ENCODE data around the gene RASGRF2.
"Not testable (repeated sequence)": the region's sequence is repeated elsewhere in the genome, so short reads cannot be mapped to it uniquely, and the experiment has no call there.

The RASGRF2 gene

GRCh38 chr5:81075041-81075440 lies 114.9 kb downstream of the RASGRF2 start:
- no peak for DNase-seq (ENCODE audit: low spot score)

- DNase-seq (ENCODE audit: low spot score): no peak
Observed at GRCh38 chr5:81077105-81077504, 116.9 kb downstream of the RASGRF2 start.

- no peak for DNase-seq (ENCODE audit: low spot score)
Observed at GRCh38 chr5:81078930-81079329, 118.8 kb downstream of the RASGRF2 start.

GRCh38 chr5:81080809-81081460 lies 120.8 kb downstream of the RASGRF2 start:
- no peak for DNase-seq (ENCODE audit: low spot score)

GRCh38 chr5:81081461-81081835 lies 121.3 kb downstream of the RASGRF2 start:
- no peak for DNase-seq (ENCODE audit: low spot score)

- DNase-seq (ENCODE audit: low spot score): no peak
Observed at GRCh38 chr5:81086881-81087281, 126.7 kb downstream of the RASGRF2 start.

- DNase-seq (ENCODE audit: low spot score): no peak
Observed at GRCh38 chr5:81091199-81091598, 131.0 kb downstream of the RASGRF2 start.

GRCh38 chr5:81093536-81094196 lies 133.5 kb downstream of the RASGRF2 start:
- no peak for DNase-seq (ENCODE audit: low spot score)

GRCh38 chr5:81095835-81096234 lies 135.7 kb downstream of the RASGRF2 start:
- no peak for DNase-seq (ENCODE audit: low spot score)

GRCh38 chr5:81097713-81098112 lies 137.6 kb downstream of the RASGRF2 start:
- DNase-seq (ENCODE audit: low spot score): no peak

GRCh38 chr5:81105261-81105877 lies 145.2 kb downstream of the RASGRF2 start:
- DNase-seq (ENCODE audit: low spot score): peak; percentile 24

GRCh38 chr5:81115261-81115660 lies 155.1 kb downstream of the RASGRF2 start:
- DNase-seq (ENCODE audit: low spot score): no peak

GRCh38 chr5:81117566-81117965 lies 157.4 kb downstream of the RASGRF2 start:
- DNase-seq (ENCODE audit: low spot score): no peak

GRCh38 chr5:81121273-81121672 lies 161.1 kb downstream of the RASGRF2 start:
- DNase-seq (ENCODE audit: low spot score): no peak

GRCh38 chr5:81121836-81122630 lies 161.9 kb downstream of the RASGRF2 start:
- DNase-seq (ENCODE audit: low spot score): no peak

GRCh38 chr5:81124689-81125088 lies 164.5 kb downstream of the RASGRF2 start:
- not testable (repeated sequence) for DNase-seq (ENCODE audit: low spot score)

GRCh38 chr5:81125959-81126358 lies 165.8 kb downstream of the RASGRF2 start:
- no peak for DNase-seq (ENCODE audit: low spot score)

- no peak for DNase-seq (ENCODE audit: low spot score)
Observed at GRCh38 chr5:81128416-81128815, 168.3 kb downstream of the RASGRF2 start.

GRCh38 chr5:81132381-81132780 lies 172.2 kb downstream of the RASGRF2 start:
- no peak for DNase-seq (ENCODE audit: low spot score)

GRCh38 chr5:81134066-81134465 lies 173.9 kb downstream of the RASGRF2 start:
- DNase-seq (ENCODE audit: low spot score): no peak

GRCh38 chr5:81134566-81134965 lies 174.4 kb downstream of the RASGRF2 start:
- no peak for DNase-seq (ENCODE audit: low spot score)

- DNase-seq (ENCODE audit: low spot score): no peak
Observed at GRCh38 chr5:81136557-81136956, 176.4 kb downstream of the RASGRF2 start.

- DNase-seq (ENCODE audit: low spot score): no peak
Observed at GRCh38 chr5:81137833-81138232, 177.7 kb downstream of the RASGRF2 start.
